ENCODE data around the gene PDE10A.
A peak's percentile ranks its signal among the peaks of the same experiment; 100 is the strongest.

Gene PDE10A

GRCh38 chr6:165487347-165487746 is 175.7 kb downstream of the PDE10A start:
- TF ChIP-seq, protein P1, sequence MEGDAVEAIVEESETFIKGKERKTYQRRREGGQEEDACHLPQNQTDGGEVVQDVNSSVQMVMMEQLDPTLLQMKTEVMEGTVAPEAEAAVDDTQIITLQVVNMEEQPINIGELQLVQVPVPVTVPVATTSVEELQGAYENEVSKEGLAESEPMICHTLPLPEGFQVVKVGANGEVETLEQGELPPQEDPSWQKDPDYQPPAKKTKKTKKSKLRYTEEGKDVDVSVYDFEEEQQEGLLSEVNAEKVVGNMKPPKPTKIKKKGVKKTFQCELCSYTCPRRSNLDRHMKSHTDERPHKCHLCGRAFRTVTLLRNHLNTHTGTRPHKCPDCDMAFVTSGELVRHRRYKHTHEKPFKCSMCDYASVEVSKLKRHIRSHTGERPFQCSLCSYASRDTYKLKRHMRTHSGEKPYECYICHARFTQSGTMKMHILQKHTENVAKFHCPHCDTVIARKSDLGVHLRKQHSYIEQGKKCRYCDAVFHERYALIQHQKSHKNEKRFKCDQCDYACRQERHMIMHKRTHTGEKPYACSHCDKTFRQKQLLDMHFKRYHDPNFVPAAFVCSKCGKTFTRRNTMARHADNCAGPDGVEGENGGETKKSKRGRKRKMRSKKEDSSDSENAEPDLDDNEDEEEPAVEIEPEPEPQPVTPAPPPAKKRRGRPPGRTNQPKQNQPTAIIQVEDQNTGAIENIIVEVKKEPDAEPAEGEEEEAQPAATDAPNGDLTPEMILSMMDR (IDR thresholded peaks at IDR 0.05; ENCODE audit: low read length, missing control alignments) = no peak
- peak; percentile 67 for DNase-seq (ENCODE audit: low read depth)
- H3K4me3 ChIP-seq (replicated peaks; ENCODE audit: low read depth, low read length) = no peak overlapping the region

- peak; percentile 36 for DNase-seq (ENCODE audit: low read depth)
- TF ChIP-seq, protein P1 (IDR thresholded peaks at IDR 0.05; ENCODE audit: low read length, missing control alignments) = no peak
- no peak overlapping the region for H3K4me3 ChIP-seq (replicated peaks; ENCODE audit: low read depth, low read length)
Measured at GRCh38 chr6:165486183-165487137, 176.6 kb downstream of the PDE10A start.

DNA sequence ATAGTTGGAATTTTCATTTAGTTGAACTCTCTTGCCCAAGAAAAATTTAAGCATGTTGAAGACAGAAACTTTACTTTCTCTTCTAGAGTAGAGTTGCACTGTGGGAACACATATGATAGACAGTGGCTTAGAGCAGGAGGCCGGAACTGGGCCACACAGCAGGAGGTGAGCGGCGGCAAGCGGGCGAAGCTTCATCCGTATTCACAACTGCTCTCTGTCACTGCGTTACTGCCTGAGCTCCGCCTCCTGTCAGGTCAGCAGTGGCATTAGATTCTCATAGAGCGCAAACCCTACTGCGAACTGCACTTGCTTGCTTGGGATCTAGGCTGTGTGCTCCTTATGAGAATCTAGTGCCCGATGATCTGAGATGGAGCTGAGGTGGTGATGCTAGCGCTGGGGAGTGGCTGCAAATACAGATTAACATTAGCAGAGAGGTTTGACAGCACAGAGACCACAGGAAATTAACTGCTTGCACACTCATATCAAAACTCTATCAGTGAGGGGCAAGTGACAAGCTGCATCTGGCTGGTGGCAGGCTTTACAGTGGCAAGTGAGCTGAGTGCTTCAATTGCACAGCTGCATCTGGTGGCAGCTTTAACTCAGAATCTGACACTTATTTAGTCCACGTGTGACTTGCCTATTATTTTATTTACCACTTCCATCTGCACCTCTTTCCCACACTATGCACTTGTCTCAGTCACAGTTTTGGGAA is 178.7 kb downstream of the PDE10A start:
- H3K4me3 ChIP-seq (replicated peaks; ENCODE audit: low read depth, low read length) = no peak overlapping the region
- TF ChIP-seq, protein P1 (IDR thresholded peaks at IDR 0.05; ENCODE audit: low read length, missing control alignments) = no peak
- DNase-seq (ENCODE audit: low read depth) = no peak

- H3K4me3 ChIP-seq (replicated peaks; ENCODE audit: low read depth, low read length) = no peak overlapping the region
- TF ChIP-seq, protein P1 (IDR thresholded peaks at IDR 0.05; ENCODE audit: low read length, missing control alignments) = no peak
- DNase-seq (ENCODE audit: low read depth) = no peak
Measured at GRCh38 chr6:165481921-165482320, 181.1 kb downstream of the PDE10A start.

GRCh38 chr6:165480916-165481315 is 182.1 kb downstream of the PDE10A start:
- DNase-seq (ENCODE audit: low read depth) = no peak
- no peak overlapping the region for H3K4me3 ChIP-seq (replicated peaks; ENCODE audit: low read depth, low read length)
- TF ChIP-seq, protein P1 (IDR thresholded peaks at IDR 0.05; ENCODE audit: low read length, missing control alignments) = no peak

- DNase-seq (ENCODE audit: low read depth) = no peak
- TF ChIP-seq, protein P1 (IDR thresholded peaks at IDR 0.05; ENCODE audit: low read length, missing control alignments) = no peak
- H3K4me3 ChIP-seq (replicated peaks; ENCODE audit: low read depth, low read length) = no peak overlapping the region
Measured at GRCh38 chr6:165478581-165478980, 184.5 kb downstream of the PDE10A start.

Data from fibroblast of pulmonary artery (primary cell).